ENCODE data around the gene TREH.

The TREH gene

GRCh38 chr11:118607401-118608359 lies 71.8 kb downstream of the TREH start, which contains the start of gene PHLDB1:
TSS of gene PHLDB1 (plus strand) at chr11:118607615. CDS start at chr11:118613837, 6,222 bp downstream.
- Mint-ChIP-seq H3K9me3 (no peaks in the 10 kb centered on the region), H3K27ac (no peak within 1 kb of the TSS), H3K36me3 (ENCODE audit: low read depth) (peaks cover 4% of the 10 kb centered on the region), H3K4me1 (ENCODE audit: low read depth) (peaks cover 19% of the 10 kb centered on the region), H3K27me3 (ENCODE audit: low read depth) (peaks cover 43% of the 10 kb centered on the region), H3K4me3 (peak within 1 kb of the TSS; percentile 77)
- peak; percentile 30 for DNase-seq (ENCODE audit: low spot score)

Data from T-helper 2 cell treated with Interferon-gamma antibody and Interleukin-4, amounts not matched to agents 5 μg/mL and 100 μg/mL, for 36 hours (primary cell).